Osteocyte (in vitro differentiated cells): ENCODE measurements around the gene OAF. TPM values are rescaled to one million over a fixed set of nuclear protein-coding genes. Genes with fewer than 3 reads are reported as not detected.

Source experiments
- DNase-seq: peaks from one replicate; pipeline ENCODE4 v3.0.0; 2021; ENCODE audit warnings: mixed read lengths; ENCODE audit not compliant: unreplicated experiment; ENCODE audit errors: extremely low spot score
- H3K27ac Mint-ChIP-seq: one replicate; pipeline ENCODE4 v1.8.0; 2021; ENCODE audit warnings: mild to moderate bottlenecking, mixed read lengths; ENCODE audit not compliant: unreplicated experiment
- H3K27me3 Mint-ChIP-seq: one replicate; pipeline ENCODE4 v1.8.0; 2021; ENCODE audit warnings: mixed read lengths; ENCODE audit not compliant: unreplicated experiment
- H3K36me3 Mint-ChIP-seq: one replicate; pipeline ENCODE4 v1.8.0; 2021; ENCODE audit warnings: mixed read lengths; ENCODE audit not compliant: unreplicated experiment
- H3K4me1 Mint-ChIP-seq: one replicate; pipeline ENCODE4 v1.8.0; 2021; ENCODE audit warnings: mixed read lengths; ENCODE audit not compliant: unreplicated experiment
- H3K4me3 Mint-ChIP-seq: one replicate; pipeline ENCODE4 v1.8.0; 2021; ENCODE audit warnings: mild to moderate bottlenecking, moderate library complexity, mixed read lengths; ENCODE audit not compliant: unreplicated experiment
- H3K9me3 Mint-ChIP-seq: one replicate; pipeline ENCODE4 v1.8.0; 2021; ENCODE audit warnings: mixed read lengths; ENCODE audit not compliant: unreplicated experiment
- CTCF ChIP-seq: fragments of 200-600 bp; sonication (generic); IDR thresholded peaks from 2 replicates; pipeline ENCODE4 v1.5.0; 2021; ENCODE audit warnings: antibody characterized with exemption, mild to moderate bottlenecking, moderate library complexity
- total RNA-seq: library from RNA; stranded (reverse); gene quantifications from 2 replicates; pipeline ENCODE4 v1.2.1, GENCODE V29; 2021

Gene OAF
- total RNA-seq, 1 donor from 2014 or later, result 10.2 TPM

GRCh38 chr11:120184371-120184945 is 26.4 kb upstream of the OAF start:
- Mint-ChIP-seq H3K27me3 (peaks cover 22% of the 10 kb centered on the region), H3K36me3 (no peaks in the 10 kb centered on the region), H3K27ac (no peak overlapping the region), H3K4me3 (no peak overlapping the region), H3K4me1 (peaks cover 29% of the 10 kb centered on the region), H3K9me3 (no peaks in the 10 kb centered on the region)
- peak; percentile 48 for DNase-seq
- TF ChIP-seq CTCF, result no peak

- no peak overlapping the region for H3K4me3 Mint-ChIP-seq
- no peak for TF ChIP-seq CTCF
- no peaks in the 10 kb centered on the region for H3K9me3 Mint-ChIP-seq
- peaks cover 29% of the 10 kb centered on the region for H3K4me1 Mint-ChIP-seq
- H3K36me3 Mint-ChIP-seq, result no peaks in the 10 kb centered on the region
- no peak for DNase-seq
- H3K27ac Mint-ChIP-seq, result no peak overlapping the region
- H3K27me3 Mint-ChIP-seq, result peaks cover 24% of the 10 kb centered on the region
These were observed 25.7 kb upstream of the OAF start for GRCh38 chr11:120184946-120185705.

- no peak overlapping the region for H3K27ac Mint-ChIP-seq
These were observed 25.0 kb upstream of the OAF start for GRCh38 chr11:120185706-120186455.

GRCh38 chr11:120186456-120186773 is 24.4 kb upstream of the OAF start:
- Mint-ChIP-seq H3K9me3 (no peaks in the 10 kb centered on the region), H3K4me1 (peaks cover 29% of the 10 kb centered on the region), H3K27ac (no peak overlapping the region), H3K27me3 (peaks cover 33% of the 10 kb centered on the region), H3K36me3 (no peaks in the 10 kb centered on the region), H3K4me3 (no peak overlapping the region)
- no peak for TF ChIP-seq CTCF
- no peak for DNase-seq

More at GRCh38 chr11:120185706-120186455, 25.0 kb upstream of the OAF start:
- Mint-ChIP-seq H3K4me3 (no peak overlapping the region), H3K9me3 (no peaks in the 10 kb centered on the region), H3K27me3 (peaks cover 31% of the 10 kb centered on the region), H3K4me1 (peaks cover 29% of the 10 kb centered on the region), H3K36me3 (no peaks in the 10 kb centered on the region)
- DNase-seq, result no peak
- TF ChIP-seq CTCF, result no peak
